Measurements from ENCODE around the gene KRTAP10-7.
"Not testable (repeated sequence)": the region's sequence is repeated elsewhere in the genome, so short reads cannot be mapped to it uniquely, and the experiment has no call there.

The KRTAP10-7 gene

DNA sequence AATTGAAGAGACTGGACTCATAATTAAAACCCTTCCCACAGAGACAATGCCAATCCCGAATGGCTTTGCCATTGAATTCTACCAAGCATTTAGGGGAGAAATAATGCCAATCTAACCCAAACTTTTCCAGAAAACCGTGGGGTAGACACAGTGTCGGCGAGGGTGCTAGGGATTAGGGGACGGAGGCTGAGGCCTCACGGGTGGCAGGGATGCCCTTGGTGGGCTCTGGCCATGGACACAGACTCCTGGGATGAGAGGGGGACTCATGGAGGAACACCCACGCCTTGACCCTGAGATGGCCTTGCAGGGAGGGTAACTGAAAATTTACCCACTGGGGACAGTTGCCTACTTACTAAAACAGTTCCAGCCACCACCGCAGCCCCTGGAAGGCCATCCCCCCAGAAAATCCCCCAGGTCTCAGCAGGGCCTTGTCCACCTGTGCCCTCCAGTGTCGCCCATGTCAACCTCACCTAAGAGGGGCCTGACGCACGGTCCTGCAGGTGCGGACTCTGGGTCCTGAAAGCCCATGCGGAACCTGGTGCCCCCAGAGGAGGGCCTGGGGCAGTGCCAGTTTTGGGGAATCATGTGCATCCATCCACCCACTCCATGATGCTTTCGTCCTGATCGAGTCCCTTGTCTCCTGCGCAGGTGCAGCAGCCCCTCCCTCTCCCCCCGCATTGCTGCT is 21.9 kb upstream of the KRTAP10-7 start:
- DNase-seq (ENCODE audit: low read depth): no peak
- no peak overlapping the region for H3K4me3 ChIP-seq (ENCODE audit: low read depth, low read length)
- TF ChIP-seq, protein P1, sequence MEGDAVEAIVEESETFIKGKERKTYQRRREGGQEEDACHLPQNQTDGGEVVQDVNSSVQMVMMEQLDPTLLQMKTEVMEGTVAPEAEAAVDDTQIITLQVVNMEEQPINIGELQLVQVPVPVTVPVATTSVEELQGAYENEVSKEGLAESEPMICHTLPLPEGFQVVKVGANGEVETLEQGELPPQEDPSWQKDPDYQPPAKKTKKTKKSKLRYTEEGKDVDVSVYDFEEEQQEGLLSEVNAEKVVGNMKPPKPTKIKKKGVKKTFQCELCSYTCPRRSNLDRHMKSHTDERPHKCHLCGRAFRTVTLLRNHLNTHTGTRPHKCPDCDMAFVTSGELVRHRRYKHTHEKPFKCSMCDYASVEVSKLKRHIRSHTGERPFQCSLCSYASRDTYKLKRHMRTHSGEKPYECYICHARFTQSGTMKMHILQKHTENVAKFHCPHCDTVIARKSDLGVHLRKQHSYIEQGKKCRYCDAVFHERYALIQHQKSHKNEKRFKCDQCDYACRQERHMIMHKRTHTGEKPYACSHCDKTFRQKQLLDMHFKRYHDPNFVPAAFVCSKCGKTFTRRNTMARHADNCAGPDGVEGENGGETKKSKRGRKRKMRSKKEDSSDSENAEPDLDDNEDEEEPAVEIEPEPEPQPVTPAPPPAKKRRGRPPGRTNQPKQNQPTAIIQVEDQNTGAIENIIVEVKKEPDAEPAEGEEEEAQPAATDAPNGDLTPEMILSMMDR (IDR thresholded peaks at IDR 0.05; ENCODE audit: low read depth, low read length, missing control alignments): no peak
- in situ Hi-C loops (cut with HindIII; ENCODE audit: low sequenced_read_pairs): no loop called here

DNA sequence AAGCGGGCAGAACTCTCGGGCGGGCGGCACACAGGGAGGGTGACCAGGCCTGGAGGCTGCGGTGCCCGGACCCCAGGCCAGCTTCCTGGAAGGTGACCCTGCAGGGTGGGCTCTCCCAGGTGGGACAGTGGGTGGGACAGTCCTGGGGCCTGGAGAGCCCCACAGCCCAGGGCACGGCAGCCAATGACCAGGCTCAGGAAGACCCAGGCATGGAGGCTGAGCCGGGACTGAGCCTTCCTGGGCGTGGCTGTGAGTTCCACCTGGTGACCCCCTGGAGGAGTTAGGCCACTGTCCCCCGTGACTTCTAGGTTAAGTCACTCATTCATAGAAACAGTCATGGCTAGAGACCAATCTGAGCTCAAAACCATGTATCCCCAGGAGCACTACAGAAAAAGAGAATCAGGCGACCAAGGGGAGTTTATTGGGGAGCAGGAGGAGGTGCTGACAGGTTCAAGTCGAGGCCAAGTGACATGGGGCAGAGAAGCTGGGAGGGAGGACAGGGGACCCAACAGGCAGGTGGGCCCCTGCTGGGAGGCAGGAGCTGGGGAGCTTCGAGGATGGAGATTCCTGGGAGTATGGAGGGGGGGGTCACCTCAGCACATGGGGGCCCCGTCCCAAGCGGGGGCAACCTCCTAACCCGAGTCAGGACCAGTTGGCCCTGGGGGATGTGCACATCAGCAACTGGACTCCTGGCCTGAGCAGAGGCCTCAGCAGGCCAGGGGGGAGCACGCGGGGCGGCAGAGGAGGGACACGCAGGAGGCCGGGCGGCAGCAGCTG is 21.2 kb upstream of the KRTAP10-7 start:
- in situ Hi-C loops (cut with HindIII; ENCODE audit: low sequenced_read_pairs): no loop called here
- TF ChIP-seq, protein P1 (IDR thresholded peaks at IDR 0.05; ENCODE audit: low read depth, low read length, missing control alignments): no peak
- no peak overlapping the region for H3K4me3 ChIP-seq (ENCODE audit: low read depth, low read length)
- no peak for DNase-seq (ENCODE audit: low read depth)

DNA sequence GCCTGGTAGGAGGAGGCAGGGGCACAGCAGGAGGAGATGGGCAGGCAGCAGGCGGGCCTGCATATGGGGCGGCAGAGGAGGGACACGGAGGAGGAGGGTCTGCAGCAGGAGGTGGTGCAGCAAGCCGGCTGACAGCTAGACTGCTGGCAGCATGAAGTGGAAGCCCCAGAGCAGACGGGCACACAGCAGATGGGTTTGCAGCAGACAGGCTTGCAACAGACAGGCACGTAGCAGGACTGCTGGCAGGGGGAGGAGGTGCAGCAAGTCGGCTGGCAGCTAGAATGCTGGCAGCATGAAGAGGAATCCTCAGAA is 20.6 kb upstream of the KRTAP10-7 start:
- H3K4me3 ChIP-seq (ENCODE audit: low read depth, low read length): no peak overlapping the region
- DNase-seq (ENCODE audit: low read depth): no peak
- TF ChIP-seq, protein P1 (IDR thresholded peaks at IDR 0.05; ENCODE audit: low read depth, low read length, missing control alignments): no peak
- in situ Hi-C loops (cut with HindIII; ENCODE audit: low sequenced_read_pairs): no loop called here

DNA sequence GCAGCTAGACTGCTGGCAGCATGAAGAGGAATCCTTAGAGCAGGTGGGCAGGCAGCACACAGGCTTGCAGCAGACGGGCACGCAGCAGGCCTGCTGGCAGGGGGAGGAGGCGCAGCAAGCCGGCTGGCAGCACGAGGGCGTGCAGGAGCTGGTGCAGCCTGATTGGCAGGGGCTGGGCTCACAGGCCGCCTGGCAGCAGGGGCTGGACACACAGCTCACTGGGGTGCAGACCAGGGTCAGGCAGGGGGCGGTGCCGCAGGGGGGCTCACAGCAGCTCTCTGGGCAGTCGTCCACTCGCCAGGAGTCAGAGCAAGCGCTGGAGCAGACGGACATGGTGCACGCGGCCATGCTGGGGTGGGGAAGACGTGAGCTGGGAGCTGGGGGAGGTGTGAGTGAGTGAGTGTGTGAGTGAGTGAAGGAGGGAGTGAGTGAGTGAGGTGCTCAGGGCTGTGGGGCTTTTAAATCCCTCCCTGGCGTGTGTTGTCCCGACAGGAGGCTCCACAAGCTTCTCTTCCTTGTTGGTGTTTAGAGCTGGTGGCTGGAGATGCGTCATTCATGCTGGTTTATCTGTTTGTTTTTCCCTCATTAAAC is 20.1 kb upstream of the KRTAP10-7 start, which contains the start of gene KRTAP10-5:
TSS of gene KRTAP10-5 (minus strand) at position 374 of the 591 bp plus-strand sequence. CDS start at position 348, 26 bp downstream.
- in situ Hi-C loops (cut with HindIII; ENCODE audit: low sequenced_read_pairs); DNase-seq (ENCODE audit: low read depth); H3K4me3 ChIP-seq (ENCODE audit: low read depth, low read length): not testable (repeated sequence)

DNA sequence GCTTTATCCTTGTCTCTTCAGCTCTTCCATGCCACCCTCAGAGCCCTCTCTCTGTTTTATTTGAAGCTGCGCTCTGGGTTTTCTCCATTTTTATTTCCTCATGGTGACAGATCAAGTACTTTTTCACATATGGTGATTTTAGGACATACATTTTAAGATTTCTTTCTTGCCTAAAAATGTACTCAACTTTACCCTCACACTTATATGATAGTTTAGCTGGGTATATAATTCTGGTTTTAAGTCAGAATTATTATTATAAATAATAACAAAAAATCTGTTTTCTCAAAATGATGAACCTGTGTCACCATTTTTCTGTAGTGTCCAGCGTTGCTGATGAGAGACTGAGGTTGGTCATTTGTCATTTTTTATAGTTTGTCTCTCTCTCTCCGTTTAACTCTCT is 19.2 kb upstream of the KRTAP10-7 start:
- in situ Hi-C loops (cut with HindIII; ENCODE audit: low sequenced_read_pairs): no loop called here
- no peak for DNase-seq (ENCODE audit: low read depth)
- H3K4me3 ChIP-seq (ENCODE audit: low read depth, low read length): no peak overlapping the region
- TF ChIP-seq, protein P1 (IDR thresholded peaks at IDR 0.05; ENCODE audit: low read depth, low read length, missing control alignments): no peak

DNA sequence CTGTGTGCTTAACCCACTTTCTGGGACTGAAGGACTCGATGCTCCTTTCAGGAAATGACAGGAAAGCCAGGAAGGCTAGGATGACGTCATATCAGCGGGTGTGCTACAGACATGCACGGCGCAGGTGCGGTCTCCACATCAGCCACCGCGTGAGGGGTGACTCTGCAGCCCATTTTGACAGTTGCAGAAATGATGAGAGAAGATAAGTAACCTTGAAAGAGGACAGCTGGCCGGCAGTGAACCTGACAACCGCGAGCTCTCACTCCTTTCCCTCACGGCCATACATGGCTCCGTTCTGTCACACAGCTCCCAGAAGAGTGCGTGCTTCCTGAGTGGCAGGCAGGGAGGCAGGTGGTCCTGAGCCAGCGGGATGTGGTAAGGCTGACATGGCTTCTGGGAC is 18.3 kb upstream of the KRTAP10-7 start:
- H3K4me3 ChIP-seq (ENCODE audit: low read depth, low read length): no peak overlapping the region
- no peak for DNase-seq (ENCODE audit: low read depth)
- in situ Hi-C loops (cut with HindIII; ENCODE audit: low sequenced_read_pairs): no loop called here
- TF ChIP-seq, protein P1 (IDR thresholded peaks at IDR 0.05; ENCODE audit: low read depth, low read length, missing control alignments): no peak

Data from astrocyte of the cerebellum (primary cell).